GM10266 (cell line): ENCODE measurements around the gene ZDHHC24.

Experiments
- DNase-seq: peaks from one replicate; pipeline ENCODE4 v3.0.0; 2012; ENCODE audit errors: extremely low spot score
- CTCF ChIP-seq: IDR thresholded peaks from 2 replicates; pipeline ENCODE4 v1.5.1; 2012; ENCODE audit warnings: mild to moderate bottlenecking, low read depth; ENCODE audit not compliant: control insufficient read depth, insufficient read depth; ENCODE audit errors: missing control alignments

Gene ZDHHC24

GRCh38 chr11:66509131-66509561, 36.7 kb downstream of the ZDHHC24 start:
- no peak for DNase-seq
- no peak for TF ChIP-seq CTCF

- no peak for DNase-seq
- TF ChIP-seq CTCF, result no peak
Measured at GRCh38 chr11:66505276-66505816, 40.5 kb downstream of the ZDHHC24 start.

GRCh38 chr11:66498506-66498905, 47.3 kb downstream of the ZDHHC24 start:
- no peak for TF ChIP-seq CTCF
- DNase-seq, result no peak

- no peak for DNase-seq
- no peak for TF ChIP-seq CTCF
Measured at GRCh38 chr11:66497206-66497605, 48.6 kb downstream of the ZDHHC24 start.

GRCh38 chr11:66495401-66495854, 50.4 kb downstream of the ZDHHC24 start:
- TF ChIP-seq CTCF, result peak; percentile 25
- no peak for DNase-seq

GRCh38 chr11:66494935-66495334, 50.9 kb downstream of the ZDHHC24 start:
- no peak for TF ChIP-seq CTCF
- no peak for DNase-seq

GRCh38 chr11:66494458-66494857, 51.4 kb downstream of the ZDHHC24 start:
- DNase-seq, result no peak
- TF ChIP-seq CTCF, result no peak
